ENCODE data around the gene ZNF672. TPM values are rescaled to one million over a fixed set of nuclear protein-coding genes. Genes with fewer than 3 reads are reported as not detected.
A peak's percentile ranks its signal among the peaks of the same experiment; 100 is the strongest.

The ZNF672 gene
- total RNA-seq, 1 donor from 2014 or later, result 15.3 TPM

GRCh38 chr1:248860007-248860406 is 22.0 kb downstream of the ZNF672 start:
- H3K27me3 ChIP-seq (ENCODE audit: control insufficient read depth, insufficient read depth, low read length), result no peaks in the 10 kb centered on the region
- FAIRE-seq (no peak), DNase-seq (ENCODE audit: low read depth) (no peak)
- no peak for TF ChIP-seq CTCF (IDR thresholded peaks at IDR 0.05; ENCODE audit: insufficient read depth, low read length, severe bottlenecking)
- peaks cover 12% of the 10 kb centered on the region for H3K36me3 ChIP-seq (ENCODE audit: control insufficient read depth, insufficient read depth, low read length)
- H3K4me3 ChIP-seq (ENCODE audit: low read depth, low read length), result no peak overlapping the region

GRCh38 chr1:248861616-248862015 is 23.6 kb downstream of the ZNF672 start:
- FAIRE-seq, result no peak

GRCh38 chr1:248862695-248862997 is 24.6 kb downstream of the ZNF672 start:
- no peak for TF ChIP-seq CTCF (IDR thresholded peaks at IDR 0.05; ENCODE audit: insufficient read depth, low read length, severe bottlenecking)
- no peak for DNase-seq (ENCODE audit: low read depth)
- H3K36me3 ChIP-seq (ENCODE audit: control insufficient read depth, insufficient read depth, low read length), result no peaks in the 10 kb centered on the region
- FAIRE-seq, result no peak
- no peaks in the 10 kb centered on the region for H3K27me3 ChIP-seq (ENCODE audit: control insufficient read depth, insufficient read depth, low read length)
- peak overlapping the region; percentile 56 for H3K4me3 ChIP-seq (ENCODE audit: low read depth, low read length)

More at GRCh38 chr1:248861616-248862015, 23.6 kb downstream of the ZNF672 start:
- H3K36me3 ChIP-seq (ENCODE audit: control insufficient read depth, insufficient read depth, low read length), result peaks cover 2% of the 10 kb centered on the region
- TF ChIP-seq CTCF (IDR thresholded peaks at IDR 0.05; ENCODE audit: insufficient read depth, low read length, severe bottlenecking), result no peak
- H3K4me3 ChIP-seq (ENCODE audit: low read depth, low read length), result no peak overlapping the region
- DNase-seq (ENCODE audit: low read depth), result peak; percentile 33
- no peaks in the 10 kb centered on the region for H3K27me3 ChIP-seq (ENCODE audit: control insufficient read depth, insufficient read depth, low read length)

GRCh38 chr1:248862998-248863881 is 25.2 kb downstream of the ZNF672 start:
- TF ChIP-seq CTCF (IDR thresholded peaks at IDR 0.05; ENCODE audit: insufficient read depth, low read length, severe bottlenecking), result no peak
- no peak for FAIRE-seq
- Histone ChIP-seq H3K4me3 (ENCODE audit: low read depth, low read length) (peak overlapping the region; percentile 56), H3K27me3 (ENCODE audit: control insufficient read depth, insufficient read depth, low read length) (no peaks in the 10 kb centered on the region), H3K36me3 (ENCODE audit: control insufficient read depth, insufficient read depth, low read length) (no peaks in the 10 kb centered on the region)
- DNase-seq (ENCODE audit: low read depth), result peak; percentile 43

GRCh38 chr1:248871837-248872401 is 33.9 kb downstream of the ZNF672 start:
- DNase-seq (ENCODE audit: low read depth), result no peak
- Histone ChIP-seq H3K27me3 (ENCODE audit: control insufficient read depth, insufficient read depth, low read length) (no peaks in the 10 kb centered on the region), H3K4me3 (ENCODE audit: low read depth, low read length) (no peak overlapping the region), H3K36me3 (ENCODE audit: control insufficient read depth, insufficient read depth, low read length) (no peaks in the 10 kb centered on the region)
- FAIRE-seq, result no peak
- TF ChIP-seq CTCF (IDR thresholded peaks at IDR 0.05; ENCODE audit: insufficient read depth, low read length, severe bottlenecking), result no peak

Data from bronchial epithelial cell (primary cell).